ENCODE data around the gene FAM174C. TPM values are rescaled to one million over a fixed set of nuclear protein-coding genes. Genes with fewer than 3 reads are reported as not detected.

The FAM174C gene
- total RNA-seq, 2 donors from 2014 or later: 28.9 to 29.8 TPM

GRCh38 chr19:1229056-1229923 lies 46.0 kb upstream of the FAM174C start:
- Histone ChIP-seq H3K4me1 (peaks cover 0 to 22% of the 10 kb centered on the region in 2 donors), H3K27me3 (no peaks in the 10 kb centered on the region), H3K36me3 (peaks cover 33% of the 10 kb centered on the region), H3K4me3 (no peak overlapping the region), H3K9me3 (no peaks in the 10 kb centered on the region), H3K27ac (no peak overlapping the region)
- TF ChIP-seq, protein P1, sequence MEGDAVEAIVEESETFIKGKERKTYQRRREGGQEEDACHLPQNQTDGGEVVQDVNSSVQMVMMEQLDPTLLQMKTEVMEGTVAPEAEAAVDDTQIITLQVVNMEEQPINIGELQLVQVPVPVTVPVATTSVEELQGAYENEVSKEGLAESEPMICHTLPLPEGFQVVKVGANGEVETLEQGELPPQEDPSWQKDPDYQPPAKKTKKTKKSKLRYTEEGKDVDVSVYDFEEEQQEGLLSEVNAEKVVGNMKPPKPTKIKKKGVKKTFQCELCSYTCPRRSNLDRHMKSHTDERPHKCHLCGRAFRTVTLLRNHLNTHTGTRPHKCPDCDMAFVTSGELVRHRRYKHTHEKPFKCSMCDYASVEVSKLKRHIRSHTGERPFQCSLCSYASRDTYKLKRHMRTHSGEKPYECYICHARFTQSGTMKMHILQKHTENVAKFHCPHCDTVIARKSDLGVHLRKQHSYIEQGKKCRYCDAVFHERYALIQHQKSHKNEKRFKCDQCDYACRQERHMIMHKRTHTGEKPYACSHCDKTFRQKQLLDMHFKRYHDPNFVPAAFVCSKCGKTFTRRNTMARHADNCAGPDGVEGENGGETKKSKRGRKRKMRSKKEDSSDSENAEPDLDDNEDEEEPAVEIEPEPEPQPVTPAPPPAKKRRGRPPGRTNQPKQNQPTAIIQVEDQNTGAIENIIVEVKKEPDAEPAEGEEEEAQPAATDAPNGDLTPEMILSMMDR (IDR thresholded peaks at IDR 0.05): no peak
- no peak for DNase-seq (ENCODE audit: low spot score)

- Histone ChIP-seq H3K4me1 (peaks cover 0 to 22% of the 10 kb centered on the region in 2 donors), H3K27ac (no peak overlapping the region), H3K4me3 (no peak overlapping the region), H3K27me3 (no peaks in the 10 kb centered on the region), H3K9me3 (no peaks in the 10 kb centered on the region), H3K36me3 (peaks cover 24% of the 10 kb centered on the region)
- no peak for DNase-seq (ENCODE audit: low spot score)
- TF ChIP-seq, protein P1 (IDR thresholded peaks at IDR 0.05): no peak
Observed at GRCh38 chr19:1229924-1230782, 45.2 kb upstream of the FAM174C start.

- no peak overlapping the region for H3K4me3 ChIP-seq
- no peaks in the 10 kb centered on the region for H3K27me3 ChIP-seq
- H3K9me3 ChIP-seq: no peaks in the 10 kb centered on the region
- DNase-seq (ENCODE audit: low spot score): no peak
- H3K27ac ChIP-seq: no peak overlapping the region
- TF ChIP-seq, protein P1 (IDR thresholded peaks at IDR 0.05): no peak
- H3K4me1 ChIP-seq: peaks cover 0 to 22% of the 10 kb centered on the region in 2 donors
- peaks cover 22% of the 10 kb centered on the region for H3K36me3 ChIP-seq
Observed at GRCh38 chr19:1230783-1231489, 44.4 kb upstream of the FAM174C start.

DNA sequence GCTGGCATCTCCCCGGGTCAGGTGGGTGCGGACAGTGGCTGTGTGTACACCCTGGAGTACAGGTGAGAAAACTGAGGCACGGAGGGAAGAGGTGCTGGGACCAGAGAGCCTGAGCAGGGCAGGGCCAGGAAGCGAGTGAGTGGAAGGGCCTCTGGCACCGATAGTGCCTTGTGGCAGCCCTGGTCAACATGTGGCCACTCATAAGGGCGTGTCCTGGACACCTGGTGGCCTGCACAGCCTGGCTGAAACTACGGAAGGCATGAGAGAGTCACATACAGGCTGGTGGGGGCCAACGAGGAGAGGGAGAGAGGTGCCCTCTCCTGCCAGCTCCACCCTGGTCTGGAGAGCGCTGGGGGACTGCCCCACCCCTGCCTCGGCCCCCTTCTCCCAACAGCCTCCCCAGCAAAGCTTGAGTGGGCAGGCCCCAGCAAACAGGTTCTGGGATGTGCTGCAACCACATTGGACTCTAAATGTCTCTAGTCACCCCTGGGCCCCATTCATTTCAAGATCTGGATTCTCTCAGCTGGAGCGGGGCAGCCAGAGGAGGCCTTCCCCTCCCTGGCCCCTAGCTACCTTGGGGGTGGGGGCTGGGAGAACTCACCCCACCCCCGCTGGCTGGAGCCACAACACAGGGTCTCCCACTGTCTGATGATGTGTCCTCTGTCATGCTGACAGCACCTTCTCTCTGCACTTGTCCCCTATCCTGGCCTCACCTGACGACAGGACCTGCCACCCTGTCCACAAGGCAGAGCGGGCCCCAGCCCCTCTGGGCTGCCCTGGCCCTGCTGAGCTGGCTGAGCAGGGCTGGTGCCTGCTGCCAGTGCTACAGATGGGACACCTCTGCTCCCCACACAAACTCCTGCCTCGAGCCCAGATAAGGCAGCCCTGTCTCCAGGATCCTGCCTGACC lies 43.3 kb upstream of the FAM174C start:
- no peak for DNase-seq (ENCODE audit: low spot score)
- Histone ChIP-seq H3K4me3 (no peak overlapping the region), H3K27ac (peak overlapping the region; percentile 60 to 70), H3K27me3 (no peaks in the 10 kb centered on the region), H3K36me3 (peaks cover 13% of the 10 kb centered on the region), H3K4me1 (peaks cover 0 to 24% of the 10 kb centered on the region in 2 donors), H3K9me3 (no peaks in the 10 kb centered on the region)
- TF ChIP-seq, protein P1 (IDR thresholded peaks at IDR 0.05): no peak

DNA sequence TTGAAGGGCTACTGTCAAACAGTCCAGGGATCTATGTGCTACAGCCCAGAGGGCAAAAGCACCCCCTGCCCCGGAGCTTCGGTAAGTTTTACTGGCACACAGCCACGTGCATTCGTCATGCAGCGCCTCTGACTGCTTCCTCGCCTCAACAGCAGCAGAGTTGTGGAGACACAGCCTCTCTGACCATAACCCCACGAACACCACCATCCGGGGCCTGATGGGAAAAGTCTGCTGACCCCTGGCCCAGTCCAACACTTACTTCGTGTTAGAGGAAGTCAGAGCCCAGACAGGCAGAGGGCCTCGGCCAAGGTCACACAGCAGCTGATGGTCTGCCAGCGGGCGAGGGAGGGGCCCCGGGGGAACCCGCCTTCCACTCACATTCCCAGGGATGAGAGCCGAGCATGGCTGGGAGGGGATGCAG lies 42.7 kb upstream of the FAM174C start:
- Histone ChIP-seq H3K36me3 (peaks cover 7% of the 10 kb centered on the region), H3K4me3 (no peak overlapping the region), H3K27me3 (no peaks in the 10 kb centered on the region), H3K4me1 (peaks cover 0 to 30% of the 10 kb centered on the region in 2 donors), H3K27ac (peak overlapping the region; percentile 60 to 70), H3K9me3 (no peaks in the 10 kb centered on the region)
- TF ChIP-seq, protein P1 (IDR thresholded peaks at IDR 0.05): no peak
- DNase-seq (ENCODE audit: low spot score): no peak

All from right atrium auricular region (tissue), 2 donors.